Stimulated activated CD4-positive, alpha-beta T cell treated with anti-CD3 and anti-CD28 coated beads, Interleukin-4, amount 100 ng/mL, for 1 hour (primary cell): ENCODE results near the gene AOC3.
"Not testable (repeated sequence)": the region's sequence is repeated elsewhere in the genome, so short reads cannot be mapped to it uniquely, and the experiment has no call there.

ENCODE experiments used
- DNase-seq: peaks from one replicate; pipeline ENCODE4 v3.0.0-alpha.2; 2020

AOC3 gene

DNA sequence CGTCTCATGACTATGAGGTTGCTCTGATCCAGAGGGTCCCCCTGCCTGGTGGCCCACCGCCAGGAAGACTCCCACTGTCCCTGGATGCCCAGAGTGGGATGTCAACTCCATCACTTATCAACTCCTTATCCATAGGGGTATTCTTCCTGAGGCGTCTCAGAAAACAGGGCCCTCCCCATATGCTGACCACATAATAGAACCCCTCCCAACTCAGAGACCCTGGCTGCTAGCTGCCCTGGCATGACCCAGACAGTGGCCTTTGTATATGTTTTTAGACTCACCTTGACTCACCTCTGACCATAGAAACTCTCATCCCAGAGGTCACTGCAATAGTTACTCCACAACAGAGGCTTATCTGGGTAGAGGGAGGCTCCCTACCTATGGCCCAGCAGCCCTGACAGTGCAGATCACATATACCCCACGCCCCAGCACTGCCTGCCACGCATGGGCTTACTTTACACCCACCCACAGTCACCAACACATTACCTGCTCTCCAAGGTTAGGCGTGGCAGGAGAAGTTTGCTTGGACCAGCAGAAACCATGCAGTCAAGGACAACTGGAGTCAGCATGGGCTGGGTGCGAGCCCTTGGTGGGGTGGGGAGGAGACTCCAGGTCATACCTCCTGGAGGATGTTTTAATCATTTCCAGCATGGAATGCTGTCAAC is 47.3 kb downstream of the AOC3 start:
- no peak for DNase-seq

DNA sequence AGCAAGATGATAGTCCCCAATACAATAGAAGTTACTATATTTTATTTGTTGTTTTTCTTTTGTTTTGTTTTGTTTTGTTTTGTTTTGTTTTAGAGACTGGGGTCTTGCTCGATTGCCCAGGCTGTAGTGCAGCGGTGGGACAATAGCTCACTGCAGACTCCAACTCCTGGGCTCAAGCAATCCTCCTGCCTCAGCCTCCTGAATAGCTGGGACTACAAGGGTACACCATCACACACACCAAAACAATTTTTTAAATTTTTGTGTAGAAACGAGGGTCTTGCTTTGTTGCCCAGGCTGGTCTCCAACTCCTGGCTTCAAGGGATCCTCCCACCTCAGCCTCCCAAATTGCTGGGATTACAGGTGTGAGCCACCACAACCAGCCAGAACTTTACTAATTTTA is 49.0 kb downstream of the AOC3 start:
- DNase-seq: not testable (repeated sequence)

DNA sequence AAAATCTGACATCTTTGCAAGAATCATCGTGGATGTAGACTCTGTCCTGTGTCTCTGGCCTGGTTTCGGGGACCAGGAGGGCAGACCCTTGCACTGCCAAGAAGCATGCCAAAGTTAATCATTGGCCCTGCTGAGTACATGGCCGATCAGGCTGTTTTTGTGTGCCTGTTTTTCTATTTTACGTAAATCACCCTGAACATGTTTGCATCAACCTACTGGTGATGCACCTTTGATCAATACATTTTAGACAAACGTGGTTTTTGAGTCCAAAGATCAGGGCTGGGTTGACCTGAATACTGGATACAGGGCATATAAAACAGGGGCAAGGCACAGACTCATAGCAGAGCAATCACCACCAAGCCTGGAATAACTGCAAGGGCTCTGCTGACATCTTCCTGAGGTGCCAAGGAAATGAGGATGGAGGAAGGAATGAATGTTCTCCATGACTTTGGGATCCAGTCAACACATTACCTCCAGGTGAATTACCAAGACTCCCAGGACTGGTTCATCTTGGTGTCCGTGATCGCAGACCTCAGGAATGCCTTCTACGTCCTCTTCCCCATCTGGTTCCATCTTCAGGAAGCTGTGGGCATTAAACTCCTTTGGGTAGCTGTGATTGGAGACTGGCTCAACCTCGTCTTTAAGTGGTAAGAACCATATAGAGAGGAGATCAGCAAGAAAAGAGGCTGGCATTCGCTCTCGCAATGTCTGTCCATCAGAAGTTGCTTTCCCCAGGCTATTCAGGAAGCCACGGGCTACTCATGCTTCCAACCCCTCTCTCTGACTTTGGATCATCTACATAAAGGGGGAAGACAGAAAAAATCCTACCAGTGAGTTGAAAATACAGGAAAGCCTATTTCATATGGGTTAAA is 49.7 kb downstream of the AOC3 start, which contains the start of gene G6PC1:
G6PC1 (plus strand) TSS at position 340 of the 872 bp plus-strand sequence; CDS start at position 418, 78 bp downstream.
- no peak for DNase-seq

DNA sequence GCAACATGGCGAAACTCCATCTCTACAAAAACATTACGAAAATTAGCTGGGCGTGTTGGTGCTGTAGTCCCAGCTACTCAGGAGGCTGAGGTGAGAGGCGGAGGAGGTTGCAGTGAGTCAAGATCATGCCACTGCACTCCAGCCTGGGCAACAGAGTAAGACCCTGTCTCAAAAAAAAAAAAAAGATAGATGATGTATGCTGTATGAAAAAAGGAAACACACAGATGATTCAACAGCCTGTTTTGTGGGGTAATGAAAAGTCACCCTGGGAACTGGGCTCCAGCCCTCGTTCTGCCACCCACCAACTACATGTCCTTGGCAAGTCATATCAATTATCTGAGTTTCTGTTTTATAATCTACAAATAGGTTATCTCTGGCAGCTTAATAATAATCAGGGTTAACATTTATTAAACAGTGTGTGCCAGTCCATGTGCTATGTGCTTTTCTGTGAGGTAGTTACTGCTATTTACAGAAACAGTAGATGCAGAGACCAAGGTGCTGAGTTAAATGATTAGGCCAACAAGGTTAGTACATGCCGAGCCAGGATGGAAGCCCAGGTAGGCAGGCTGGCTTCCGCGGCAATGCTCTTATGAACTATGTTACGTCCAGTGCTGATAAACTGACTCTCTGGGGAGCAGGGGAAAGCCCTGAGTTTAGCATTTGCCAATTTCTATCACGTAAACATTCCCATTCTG is 50.7 kb downstream of the AOC3 start:
- no peak for DNase-seq

- DNase-seq: no peak
Observed at GRCh38 chr17:42904110-42904469, 53.1 kb downstream of the AOC3 start.

- no peak for DNase-seq
Observed at GRCh38 chr17:42906772-42907446, 55.9 kb downstream of the AOC3 start.
